SJCRH30 (cell line): ENCODE measurements around the gene USP22. TPM values are rescaled to one million over a fixed set of nuclear protein-coding genes. Genes with fewer than 3 reads are reported as not detected.
A peak's percentile ranks its signal among the peaks of the same experiment; 100 is the strongest.

Experiments
- DNase-seq, 2 experiments: peaks; one replicate each; pipeline ENCODE4 v3.0.0-alpha.2; 2015 to 2020
- H3K27ac ChIP-seq: fragments of 250-450 bp; sonication (Bioruptor Pico); 2 replicates; pipeline ENCODE4 v1.5.1; 2020; ENCODE audit warnings: mild to moderate bottlenecking, moderate library complexity
- H3K27me3 ChIP-seq: fragments of 250-450 bp; sonication (Bioruptor Pico); 2 replicates; pipeline ENCODE4 v1.5.1; 2020; ENCODE audit warnings: mild to moderate bottlenecking, moderate library complexity
- H3K36me3 ChIP-seq: fragments of 250-450 bp; sonication (Bioruptor Pico); 2 replicates; pipeline ENCODE4 v1.5.1; 2020; ENCODE audit warnings: mild to moderate bottlenecking, moderate library complexity
- H3K4me1 ChIP-seq: fragments of 250-450 bp; sonication (Bioruptor Pico); 2 replicates; pipeline ENCODE4 v1.5.1; 2020; ENCODE audit warnings: mild to moderate bottlenecking, moderate library complexity
- H3K4me3 ChIP-seq: fragments of 250-450 bp; sonication (Bioruptor Pico); 2 replicates; pipeline ENCODE4 v1.5.1; 2020; ENCODE audit warnings: mild to moderate bottlenecking, moderate library complexity
- H3K9me3 ChIP-seq: fragments of 250-450 bp; sonication (Bioruptor Pico); replicated peaks from 2 replicates; pipeline ENCODE4 v1.5.1; 2020; ENCODE audit warnings: mild to moderate bottlenecking, moderate library complexity
- total RNA-seq: library from RNA; depleted of rRNA; stranded (reverse); fragments of >200 nt; shearing (Covaris generic); gene quantifications from 2 replicates; pipeline ENCODE4 v1.2.3, GENCODE V29; 2014

Gene USP22
- total RNA-seq, 1 experiment from 2014 or later: 662 TPM

- Histone ChIP-seq H3K4me1 (peaks cover 4% of the 10 kb centered on the region; the same call in 1 of the 2 replicates), H3K36me3 (peaks cover 20% of the 10 kb centered on the region), H3K9me3 (no peaks in the 10 kb centered on the region), H3K27me3 (no peaks in the 10 kb centered on the region), H3K4me3 (no peak overlapping the region), H3K27ac (no peak overlapping the region)
- no peak for DNase-seq
These were observed 47.5 kb downstream of the USP22 start for GRCh38 chr17:20995164-20995872.

GRCh38 chr17:20994779-20995149 is 48.0 kb downstream of the USP22 start:
- H3K36me3 ChIP-seq: peaks cover 14% of the 10 kb centered on the region
- DNase-seq: no peak
- H3K27me3 ChIP-seq: no peaks in the 10 kb centered on the region

GRCh38 chr17:20993863-20994778 is 48.7 kb downstream of the USP22 start:
- Histone ChIP-seq H3K4me1 (peaks cover 4% of the 10 kb centered on the region; the same call in 1 of the 2 replicates), H3K9me3 (no peaks in the 10 kb centered on the region), H3K27ac (no peak overlapping the region), H3K4me3 (no peak overlapping the region), H3K36me3 (peaks cover 8% of the 10 kb centered on the region), H3K27me3 (no peaks in the 10 kb centered on the region)
- DNase-seq: no peak

More at GRCh38 chr17:20994779-20995149, 48.0 kb downstream of the USP22 start:
- Histone ChIP-seq H3K4me1 (peaks cover 4% of the 10 kb centered on the region; the same call in 1 of the 2 replicates), H3K27ac (no peak overlapping the region), H3K9me3 (no peaks in the 10 kb centered on the region), H3K4me3 (no peak overlapping the region)

- no peaks in the 10 kb centered on the region for H3K36me3 ChIP-seq
- DNase-seq: peak; percentile 83 to 97
- H3K27ac ChIP-seq: peak overlapping the region; percentile 24; the same call in 1 of the 2 replicates
- peaks cover 4% of the 10 kb centered on the region; the same call in 1 of the 2 replicates for H3K4me1 ChIP-seq
- H3K4me3 ChIP-seq: 0 out of 2 replicates have a peak overlapping the region, but pooled peaks have one; percentile 1
- no peaks in the 10 kb centered on the region for H3K27me3 ChIP-seq
- H3K9me3 ChIP-seq: no peaks in the 10 kb centered on the region
These were observed 49.6 kb downstream of the USP22 start for GRCh38 chr17:20992987-20993862.

GRCh38 chr17:20992416-20992815 is 50.4 kb downstream of the USP22 start:
- Histone ChIP-seq H3K27ac (no peak overlapping the region), H3K9me3 (no peaks in the 10 kb centered on the region), H3K4me1 (peaks cover 4% of the 10 kb centered on the region; the same call in 1 of the 2 replicates), H3K4me3 (no peak overlapping the region), H3K36me3 (no peaks in the 10 kb centered on the region), H3K27me3 (no peaks in the 10 kb centered on the region)
- no peak for DNase-seq

GRCh38 chr17:20991276-20992037 is 51.4 kb downstream of the USP22 start:
- no peak for DNase-seq
- Histone ChIP-seq H3K27ac (no peak overlapping the region), H3K4me1 (peaks cover 4% of the 10 kb centered on the region; the same call in 1 of the 2 replicates), H3K4me3 (no peak overlapping the region), H3K27me3 (no peaks in the 10 kb centered on the region), H3K9me3 (peaks cover 4% of the 10 kb centered on the region), H3K36me3 (no peaks in the 10 kb centered on the region)

GRCh38 chr17:20989991-20990855 is 52.6 kb downstream of the USP22 start:
- Histone ChIP-seq H3K27ac (no peak overlapping the region), H3K27me3 (no peaks in the 10 kb centered on the region), H3K36me3 (no peaks in the 10 kb centered on the region), H3K4me1 (peaks cover 4% of the 10 kb centered on the region; the same call in 1 of the 2 replicates), H3K9me3 (peaks cover 4% of the 10 kb centered on the region), H3K4me3 (no peak overlapping the region)
- no peak for DNase-seq

GRCh38 chr17:20989481-20989880 is 53.3 kb downstream of the USP22 start:
- no peak for DNase-seq
- Histone ChIP-seq H3K4me3 (no peak overlapping the region), H3K4me1 (peaks cover 4% of the 10 kb centered on the region; the same call in 1 of the 2 replicates), H3K36me3 (no peaks in the 10 kb centered on the region), H3K27me3 (no peaks in the 10 kb centered on the region), H3K9me3 (peaks cover 4% of the 10 kb centered on the region), H3K27ac (no peak overlapping the region)

GRCh38 chr17:20988896-20989295 is 53.9 kb downstream of the USP22 start:
- Histone ChIP-seq H3K36me3 (no peaks in the 10 kb centered on the region), H3K27ac (no peak overlapping the region), H3K4me1 (peaks cover 4% of the 10 kb centered on the region; the same call in 1 of the 2 replicates), H3K4me3 (no peak overlapping the region), H3K9me3 (peaks cover 4% of the 10 kb centered on the region), H3K27me3 (no peaks in the 10 kb centered on the region)
- no peak for DNase-seq

GRCh38 chr17:20988001-20988636 is 54.7 kb downstream of the USP22 start:
- H3K36me3 ChIP-seq: no peaks in the 10 kb centered on the region
- DNase-seq: no peak
- H3K27ac ChIP-seq: no peak overlapping the region
- H3K4me1 ChIP-seq: peaks cover under 1% of the 10 kb centered on the region; the same call in 1 of the 2 replicates
- no peak overlapping the region for H3K4me3 ChIP-seq
- peaks cover 7% of the 10 kb centered on the region for H3K9me3 ChIP-seq
- H3K27me3 ChIP-seq: no peaks in the 10 kb centered on the region

GRCh38 chr17:20987511-20987910 is 55.3 kb downstream of the USP22 start:
- Histone ChIP-seq H3K27me3 (no peaks in the 10 kb centered on the region), H3K27ac (no peak overlapping the region), H3K4me3 (no peak overlapping the region), H3K9me3 (peaks cover 7% of the 10 kb centered on the region), H3K36me3 (no peaks in the 10 kb centered on the region), H3K4me1 (no peaks in the 10 kb centered on the region; the same call in 1 of the 2 replicates)
- no peak for DNase-seq

GRCh38 chr17:20986767-20987510 is 55.9 kb downstream of the USP22 start:
- H3K27ac ChIP-seq: no peak overlapping the region
- peaks cover 7% of the 10 kb centered on the region for H3K9me3 ChIP-seq

More at GRCh38 chr17:20986767-20987510, 55.9 kb downstream of the USP22 start:
- Histone ChIP-seq H3K4me3 (no peak overlapping the region), H3K36me3 (no peaks in the 10 kb centered on the region), H3K27me3 (no peaks in the 10 kb centered on the region), H3K4me1 (no peaks in the 10 kb centered on the region; the same call in 1 of the 2 replicates)
- no peak for DNase-seq
